Measurements from ENCODE around the gene SRRD. TPM values are rescaled to one million over a fixed set of nuclear protein-coding genes. Genes with fewer than 3 reads are reported as not detected.
A peak's percentile ranks its signal among the peaks of the same experiment; 100 is the strongest.

SRRD gene
- total RNA-seq, 4 donors from 2014 or later: 11.2 to 16.3 (median 14.1) TPM

- TF ChIP-seq CTCF (IDR thresholded peaks at IDR 0.05) (no peak), POLR2A (IDR thresholded peaks at IDR 0.05) (no peak)
- no peaks in the 10 kb centered on the region for H3K9me3 ChIP-seq
- no peaks in the 10 kb centered on the region for H3K27me3 ChIP-seq
- peaks cover 34% of the 10 kb centered on the region for H3K4me1 ChIP-seq
- no peak overlapping the region for H3K4me3 ChIP-seq
- 87% methylated on average over 4 of the region's 4 CpGs for WGBS
- H3K36me3 ChIP-seq: peaks cover 46% of the 10 kb centered on the region
- H3K27ac ChIP-seq: no peak overlapping the region
- DNase-seq (ENCODE audit: low spot score in 2 of 2): no peak
Measured at GRCh38 chr22:26476705-26477340, 6.9 kb upstream of the SRRD start.

- H3K27ac ChIP-seq: no peak overlapping the region
Measured at GRCh38 chr22:26477341-26477731, 6.3 kb upstream of the SRRD start.

GRCh38 chr22:26479043-26479791 is 4.5 kb upstream of the SRRD start:
- H3K4me3 ChIP-seq: peak overlapping the region; percentile 35
- H3K27ac ChIP-seq: peak overlapping the region; percentile 61
- WGBS: 37% methylated on average over 12 of the region's 12 CpGs
- peaks cover 27% of the 10 kb centered on the region for H3K36me3 ChIP-seq
- no peak for TF ChIP-seq CTCF (IDR thresholded peaks at IDR 0.05)
- no peak for TF ChIP-seq POLR2AphosphoS5 (IDR thresholded peaks at IDR 0.05)
- TF ChIP-seq POLR2A (IDR thresholded peaks at IDR 0.05): no peak
- no peak for TF ChIP-seq EP300 (IDR thresholded peaks at IDR 0.05)
- H3K9me3 ChIP-seq: no peaks in the 10 kb centered on the region
- H3K4me1 ChIP-seq: peaks cover 48% of the 10 kb centered on the region
- H3K27me3 ChIP-seq: no peaks in the 10 kb centered on the region
- no peak for DNase-seq (ENCODE audit: low spot score in 2 of 2)

More at GRCh38 chr22:26477341-26477731, 6.3 kb upstream of the SRRD start:
- TF ChIP-seq POLR2A (IDR thresholded peaks at IDR 0.05) (no peak), EP300 (IDR thresholded peaks at IDR 0.05) (no peak), CTCF (IDR thresholded peaks at IDR 0.05) (no peak), POLR2AphosphoS5 (IDR thresholded peaks at IDR 0.05) (no peak)
- Histone ChIP-seq H3K4me3 (no peak overlapping the region), H3K4me1 (peaks cover 39% of the 10 kb centered on the region), H3K9me3 (no peaks in the 10 kb centered on the region), H3K36me3 (peaks cover 41% of the 10 kb centered on the region), H3K27me3 (no peaks in the 10 kb centered on the region)
- DNase-seq (ENCODE audit: low spot score in 2 of 2): no peak
- WGBS: 39% methylated on average over 4 of the region's 4 CpGs

GRCh38 chr22:26479792-26480610 is 3.7 kb upstream of the SRRD start:
- no peak for DNase-seq (ENCODE audit: low spot score in 2 of 2)
- Histone ChIP-seq H3K27me3 (no peaks in the 10 kb centered on the region), H3K4me3 (peak overlapping the region; percentile 35), H3K36me3 (peaks cover 24% of the 10 kb centered on the region), H3K4me1 (peaks cover 56% of the 10 kb centered on the region), H3K27ac (peak overlapping the region; percentile 61), H3K9me3 (no peaks in the 10 kb centered on the region)
- TF ChIP-seq EP300 (IDR thresholded peaks at IDR 0.05) (no peak), POLR2A (IDR thresholded peaks at IDR 0.05) (no peak)
- 57% methylated on average over 12 of the region's 12 CpGs for WGBS

GRCh38 chr22:26480611-26480932 is 3.1 kb upstream of the SRRD start:
- Histone ChIP-seq H3K4me1 (peaks cover 61% of the 10 kb centered on the region), H3K27ac (peak overlapping the region; percentile 61), H3K9me3 (no peaks in the 10 kb centered on the region), H3K36me3 (peaks cover 18% of the 10 kb centered on the region), H3K27me3 (no peaks in the 10 kb centered on the region), H3K4me3 (peak overlapping the region; percentile 35)
- TF ChIP-seq POLR2AphosphoS5 (IDR thresholded peaks at IDR 0.05): no peak
- no peak for TF ChIP-seq POLR2A (IDR thresholded peaks at IDR 0.05)
- no peak for TF ChIP-seq CTCF (IDR thresholded peaks at IDR 0.05)
- no peak for TF ChIP-seq EP300 (IDR thresholded peaks at IDR 0.05)
- WGBS: 62% methylated on average over 2 of the region's 2 CpGs
- no peak for DNase-seq (ENCODE audit: low spot score in 2 of 2)

Data from suprapubic skin (tissue), 4 donors.